ENCODE results near the gene SHISA8.

GRCh38 chr22:41868556-41868955 is 46.3 kb downstream of the SHISA8 start:
- TF ChIP-seq ZSCAN18 (CRISPR knock-in tag; IDR thresholded peaks at IDR 0.05) (no peak), TEAD4 (CRISPR knock-in tag; IDR thresholded peaks at IDR 0.05) (no peak)

All from WTC11 (cell line).